ENCODE measurements around the gene ZMIZ1.
A peak's percentile ranks its signal among the peaks of the same experiment; 100 is the strongest.

The ZMIZ1 gene

DNA sequence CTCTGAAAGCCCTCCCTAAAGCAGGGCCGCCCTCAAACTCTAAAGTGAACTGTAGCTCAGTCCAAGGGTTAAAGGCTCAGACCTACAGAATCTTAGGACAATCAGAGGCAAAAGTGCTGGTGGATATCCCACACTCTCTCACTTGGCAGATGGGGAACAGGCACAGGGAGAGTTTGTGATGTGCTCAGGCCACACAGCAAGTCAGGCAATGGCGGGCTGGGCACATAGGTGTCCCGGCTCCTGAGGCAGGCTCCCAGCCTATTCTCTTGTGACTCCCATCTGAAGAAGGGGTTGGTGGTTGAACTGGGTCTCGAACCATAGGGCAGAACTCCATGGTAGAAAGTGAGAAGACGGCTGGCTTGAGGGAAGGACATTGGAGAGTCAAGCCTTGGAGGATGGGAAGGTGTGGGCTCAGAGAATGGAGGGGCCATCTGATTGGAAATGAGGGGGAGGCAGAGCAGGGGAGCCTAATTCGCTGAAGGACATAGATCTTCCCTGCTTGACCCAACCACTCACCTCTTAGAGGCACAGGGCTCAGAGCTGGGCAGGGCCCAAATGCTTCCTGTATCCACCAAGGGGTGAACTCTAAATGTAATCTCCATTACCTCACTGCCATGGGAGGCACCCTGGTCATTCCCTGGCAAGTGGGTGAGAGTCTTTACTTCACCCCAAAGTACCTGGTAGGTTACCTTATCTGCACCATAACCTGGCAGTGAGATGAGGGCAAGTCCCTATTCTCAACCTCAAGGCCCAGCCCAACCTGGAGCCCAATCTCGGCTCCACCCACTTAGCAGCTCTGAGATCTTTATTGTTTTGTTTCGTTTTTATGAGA is 4.9 kb upstream of the ZMIZ1 start:
- DNase-seq (ENCODE audit: low read depth in 2 of 2): no peak

DNA sequence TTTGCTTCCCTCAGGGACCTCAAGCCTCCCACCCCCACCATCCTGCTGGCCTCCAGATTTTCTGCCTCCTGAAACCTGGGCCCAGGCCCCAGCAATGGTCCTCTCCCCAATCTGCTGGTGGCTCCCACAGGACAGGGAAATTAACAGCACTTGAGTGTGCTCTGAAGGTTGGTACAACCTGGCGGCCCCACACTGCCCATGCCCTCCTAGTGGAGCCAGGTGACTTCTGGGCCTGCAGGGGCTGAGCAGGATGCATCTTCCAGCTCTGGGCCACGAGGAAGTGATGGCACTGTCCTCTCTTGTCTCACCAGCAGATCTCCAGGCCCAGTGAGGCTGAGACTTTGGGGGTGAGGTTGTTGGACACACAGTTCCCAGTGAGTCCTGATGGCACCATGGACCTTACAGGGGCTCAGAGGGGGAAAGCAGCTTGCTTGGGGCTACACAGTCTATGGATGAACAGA is 3.6 kb upstream of the ZMIZ1 start:
- DNase-seq (ENCODE audit: low read depth in 2 of 2): no peak

DNA sequence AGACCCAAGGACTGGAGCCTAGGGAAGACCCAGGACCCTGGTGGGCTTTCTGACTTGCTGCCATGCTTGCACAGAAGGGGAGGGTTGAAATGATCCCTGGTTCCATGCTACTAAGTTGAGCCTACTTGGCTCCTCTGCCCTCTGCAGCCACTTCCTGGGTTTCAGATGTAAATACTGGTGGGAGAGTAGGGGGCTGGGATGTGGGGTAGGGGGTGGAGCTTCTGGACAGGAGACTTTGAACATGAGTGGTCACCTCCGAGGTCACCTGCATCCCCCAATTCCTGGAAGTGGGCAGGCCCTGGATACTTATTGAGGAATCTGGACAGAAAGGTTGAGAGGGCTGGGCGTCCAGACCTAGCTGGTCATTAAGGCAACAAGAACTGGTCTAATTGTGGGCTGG is 2.9 kb upstream of the ZMIZ1 start:
- no peak for DNase-seq (ENCODE audit: low read depth in 2 of 2)

DNA sequence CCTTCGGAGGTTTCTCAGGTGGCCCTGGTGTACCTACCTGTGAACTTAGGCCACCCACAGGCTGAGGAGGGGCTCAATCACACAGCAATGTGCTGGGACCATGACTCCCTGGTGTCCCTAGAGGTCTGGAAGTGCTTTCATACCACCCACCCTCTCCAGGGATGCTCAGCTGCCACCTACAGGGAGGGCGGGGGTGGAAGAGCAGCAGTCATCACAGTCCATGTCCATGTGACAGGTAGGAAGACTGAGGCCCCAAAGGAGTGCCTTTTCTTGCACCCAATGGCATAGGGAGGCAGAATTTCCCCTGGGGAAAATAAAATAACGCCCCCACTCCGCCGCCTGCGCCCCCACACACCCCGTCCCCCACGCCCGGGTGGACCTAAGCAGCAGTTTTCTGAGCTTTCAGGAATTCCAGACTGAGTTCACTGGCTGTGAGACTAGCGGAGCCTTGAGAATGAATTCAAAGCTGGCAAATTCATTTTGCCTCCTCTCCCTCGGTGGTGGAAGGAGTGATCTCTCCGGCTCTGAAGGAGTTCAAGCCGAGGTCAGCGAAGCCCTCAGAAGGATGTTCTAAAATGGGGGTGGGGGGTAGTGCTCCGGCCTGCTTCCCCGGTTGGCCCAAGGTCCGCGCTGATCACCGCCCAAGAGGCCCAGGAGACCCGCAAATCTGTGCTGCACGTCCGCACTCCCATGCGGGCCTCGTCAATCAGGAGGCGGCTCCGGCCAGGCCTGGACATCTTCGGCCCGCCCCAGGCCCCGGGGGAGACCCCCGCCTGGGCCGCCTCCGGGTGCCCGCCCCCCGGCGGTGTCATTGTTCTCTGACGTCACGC is 2.1 kb upstream of the ZMIZ1 start:
- DNase-seq (ENCODE audit: low read depth in 2 of 2): no peak

DNA sequence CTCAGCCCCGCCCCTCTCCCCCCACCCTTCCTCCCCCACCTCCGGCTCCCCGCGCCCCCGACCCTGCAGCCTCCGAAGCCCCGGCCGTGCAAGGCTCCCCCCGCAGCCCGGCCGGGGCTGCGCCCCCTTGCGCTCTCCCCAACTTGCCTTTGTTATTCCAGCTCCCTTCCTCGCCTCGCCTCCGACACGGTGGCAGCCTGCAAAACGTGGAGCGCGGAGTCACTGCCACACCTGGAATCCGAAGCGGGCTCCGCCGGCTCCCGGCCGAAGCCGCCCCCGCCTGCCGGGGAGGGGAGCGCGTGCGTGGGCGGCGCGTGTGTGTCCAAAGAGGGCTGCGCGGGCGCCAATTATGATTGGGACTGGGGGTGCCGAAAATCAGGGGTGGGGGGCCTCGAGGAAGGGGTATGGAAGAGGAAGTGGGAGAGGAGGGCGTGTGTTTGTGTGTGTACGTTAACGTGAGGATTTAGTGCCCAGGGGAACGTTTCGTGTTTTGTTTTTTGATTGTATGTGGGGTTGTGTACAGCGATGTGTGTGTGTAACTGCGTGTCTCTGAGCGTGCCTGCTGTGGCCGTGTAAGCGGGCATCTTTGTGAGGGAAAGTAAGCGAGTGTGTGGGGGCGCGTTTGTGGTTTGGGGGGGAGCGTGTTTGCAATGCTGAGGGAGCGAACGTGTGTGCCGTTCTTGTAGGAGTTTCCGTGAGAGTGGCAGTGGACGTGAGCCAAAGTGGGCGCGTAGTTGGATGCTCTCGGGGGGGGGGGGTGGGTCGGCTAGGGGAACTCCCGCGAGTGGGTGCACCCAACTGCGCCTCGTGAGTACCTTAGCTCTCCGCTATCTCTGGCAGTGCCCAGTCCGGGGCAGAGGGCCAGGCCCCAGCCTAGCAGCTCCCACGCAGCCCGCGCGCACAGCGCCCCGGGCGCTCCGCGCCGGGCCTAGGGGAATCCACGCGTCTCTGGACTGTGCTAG is 1.2 kb upstream of the ZMIZ1 start:
- peak; percentile 57 to 69 for DNase-seq (ENCODE audit: low read depth in 2 of 2)

DNA sequence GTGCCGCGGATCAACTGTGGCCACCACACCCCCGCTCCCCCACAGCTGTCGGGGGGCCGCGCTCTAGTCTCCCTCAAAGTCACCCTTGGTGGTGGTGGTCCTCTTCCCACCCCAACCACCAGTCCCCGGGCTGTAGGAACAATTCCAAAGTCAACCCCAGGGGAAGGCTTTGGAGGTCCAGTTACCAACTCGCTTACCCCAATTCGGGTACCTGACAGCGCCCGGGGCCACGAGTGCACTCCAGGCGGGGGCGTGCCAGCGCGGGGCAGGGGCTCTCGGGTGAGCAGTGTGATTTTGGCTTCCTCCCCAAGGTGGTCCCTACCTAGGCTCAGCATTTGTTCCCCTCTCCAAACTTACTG is 584 bp upstream of the ZMIZ1 start:
- DNase-seq (ENCODE audit: low read depth in 2 of 2): no peak

DNA sequence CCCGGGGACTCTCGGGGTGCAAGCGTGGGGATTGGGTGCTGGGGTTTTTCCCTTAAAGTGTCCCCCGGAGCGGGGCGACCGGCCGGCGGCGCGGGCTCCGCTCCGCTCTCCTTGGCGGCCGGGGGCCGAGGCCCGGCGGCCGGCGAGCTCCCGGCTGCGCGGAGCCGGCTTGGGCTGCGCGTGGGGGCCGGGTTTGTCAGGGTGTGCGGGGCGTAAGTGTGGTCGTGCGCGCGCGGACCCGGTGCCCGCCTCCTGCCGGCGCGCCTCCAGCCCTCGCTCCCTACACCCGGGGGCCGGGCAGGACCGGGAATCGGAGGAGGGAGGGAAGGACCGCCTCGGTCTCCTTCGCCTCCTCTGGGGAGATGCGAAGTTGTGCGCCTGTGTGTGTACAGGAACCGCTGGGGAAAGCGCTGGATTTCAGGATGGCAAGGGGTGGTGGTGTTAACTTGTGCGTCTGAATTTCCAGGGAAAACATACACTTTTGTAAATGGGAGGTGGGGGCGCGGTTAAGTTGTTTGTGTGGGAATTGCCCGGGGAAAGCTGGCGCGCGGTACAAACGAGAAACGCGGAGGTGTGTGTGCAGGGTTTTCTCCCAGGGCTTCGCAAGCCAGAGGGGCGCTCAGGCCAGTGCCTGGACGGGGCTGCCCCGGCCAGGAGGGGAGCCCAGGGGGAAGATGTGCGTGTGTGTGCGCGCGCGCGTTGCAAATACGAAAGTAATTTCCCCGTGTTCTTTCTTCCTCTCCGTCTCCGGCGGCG is 737 bp downstream of the ZMIZ1 start:
- DNase-seq (ENCODE audit: low read depth in 2 of 2): peak in 1 of 2 donors; percentile 27

DNA sequence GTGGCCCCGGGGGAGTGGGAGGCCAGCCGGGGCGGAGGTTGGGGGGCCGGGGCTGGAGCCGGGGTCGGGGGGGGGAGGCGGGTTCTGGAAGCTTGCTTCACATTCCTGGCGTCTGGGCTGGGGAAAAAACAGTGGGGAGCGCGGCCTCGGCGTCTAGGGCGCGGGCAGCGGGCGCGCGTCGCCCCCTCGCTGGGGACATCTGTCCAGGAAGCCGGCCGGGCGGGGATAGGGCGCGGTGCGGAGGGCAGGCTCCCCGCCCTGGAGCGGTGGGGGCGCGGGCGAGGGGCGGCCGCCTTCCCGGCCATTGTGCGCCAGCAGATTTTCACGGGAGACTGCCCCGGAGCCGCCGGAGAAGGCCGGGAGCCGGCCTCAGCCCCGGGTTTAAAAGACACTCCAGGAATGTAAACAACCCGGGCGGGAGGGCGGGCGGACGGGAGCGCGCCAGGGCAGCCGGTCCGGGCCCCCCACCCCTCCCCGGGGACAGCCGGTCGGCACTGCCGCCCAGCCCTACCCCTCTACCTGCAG is 1.4 kb downstream of the ZMIZ1 start:
- DNase-seq (ENCODE audit: low read depth in 2 of 2): no peak

DNA sequence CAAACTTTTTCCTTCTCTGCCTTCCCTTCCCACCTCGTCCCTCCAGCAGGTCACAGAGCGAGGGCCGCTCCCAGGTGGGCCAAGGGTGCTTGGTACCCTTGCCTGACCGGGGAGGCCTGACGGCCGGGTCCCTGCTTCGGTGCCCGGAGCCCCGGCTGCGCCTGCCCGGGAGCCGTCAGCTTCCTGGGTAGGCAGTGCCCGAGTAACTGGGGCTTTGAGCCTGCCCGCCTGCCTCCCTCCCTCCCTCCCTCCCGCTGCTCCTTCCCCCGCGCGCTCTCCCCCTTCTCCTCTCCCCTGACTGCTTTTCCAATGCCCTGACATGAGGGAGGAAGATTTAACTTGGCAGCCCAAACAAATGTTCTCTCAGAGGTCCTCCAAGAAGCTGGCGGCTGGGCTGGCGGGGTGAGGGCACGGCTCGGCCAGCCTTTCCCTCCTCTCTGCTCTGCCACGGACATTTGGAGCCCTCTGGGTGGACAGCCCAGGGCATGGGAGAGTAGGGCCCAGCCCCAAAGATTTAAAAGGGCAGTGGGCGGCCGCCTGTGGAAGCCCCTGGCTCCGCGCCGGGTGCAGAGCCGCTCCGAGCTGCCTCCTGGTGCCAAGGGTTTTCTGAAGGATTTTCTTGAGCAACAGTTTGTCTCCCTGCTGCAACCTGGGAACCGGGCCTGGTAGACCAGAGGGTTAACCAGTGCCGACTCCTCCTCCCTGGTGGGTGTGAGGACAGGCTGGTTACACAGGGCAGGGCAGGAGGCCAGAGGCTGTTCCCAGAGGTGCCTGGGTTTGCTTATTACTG is 2.0 kb downstream of the ZMIZ1 start:
- DNase-seq (ENCODE audit: low read depth in 2 of 2): no peak

DNA sequence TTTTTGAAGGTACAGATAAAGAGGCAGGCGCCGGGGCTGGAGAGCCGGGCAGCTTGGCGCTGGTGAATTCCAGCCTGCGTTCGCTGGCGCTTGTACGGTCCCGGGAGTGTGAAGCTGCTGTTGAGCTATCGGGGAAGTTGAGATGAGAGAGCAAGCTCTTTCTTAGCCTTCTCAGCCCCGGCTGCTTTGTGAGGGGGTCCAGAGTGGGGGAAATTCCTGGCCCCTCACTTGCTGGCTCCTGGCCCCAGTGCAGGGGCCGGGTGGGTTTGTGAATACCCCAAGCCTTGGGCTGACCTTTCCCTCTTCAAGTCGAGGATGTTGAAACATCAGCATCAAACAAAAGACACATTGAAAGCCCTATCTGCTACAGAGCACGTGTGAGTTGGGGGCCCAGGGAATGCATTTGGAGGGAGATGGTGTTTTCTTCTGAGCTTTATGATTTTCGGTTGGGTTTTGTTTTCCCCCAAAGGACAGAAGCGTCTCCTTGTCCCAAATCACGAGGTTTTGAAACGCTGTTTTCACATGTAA is 2.7 kb downstream of the ZMIZ1 start:
- DNase-seq (ENCODE audit: low read depth in 2 of 2): no peak

DNA sequence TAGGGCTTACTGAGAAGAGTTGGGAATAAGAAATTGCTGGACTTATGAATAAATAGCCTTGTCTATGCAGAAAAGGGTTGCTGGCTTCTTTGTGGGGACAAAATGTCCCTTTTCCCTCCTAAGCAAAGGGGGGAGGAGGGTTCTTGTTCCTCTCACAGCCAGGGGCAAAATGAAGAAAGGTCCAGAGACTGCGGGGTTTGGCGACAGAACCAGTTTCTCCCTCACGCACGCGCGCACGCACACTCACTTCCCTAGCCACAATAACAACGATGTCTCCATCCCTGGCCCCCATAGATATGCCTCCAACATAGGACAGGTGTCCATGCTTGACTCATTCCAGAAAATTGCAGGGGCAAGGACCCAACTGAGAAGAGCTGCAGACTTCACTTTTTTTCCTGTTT is 3.3 kb downstream of the ZMIZ1 start:
- DNase-seq (ENCODE audit: low read depth in 2 of 2): no peak

DNA sequence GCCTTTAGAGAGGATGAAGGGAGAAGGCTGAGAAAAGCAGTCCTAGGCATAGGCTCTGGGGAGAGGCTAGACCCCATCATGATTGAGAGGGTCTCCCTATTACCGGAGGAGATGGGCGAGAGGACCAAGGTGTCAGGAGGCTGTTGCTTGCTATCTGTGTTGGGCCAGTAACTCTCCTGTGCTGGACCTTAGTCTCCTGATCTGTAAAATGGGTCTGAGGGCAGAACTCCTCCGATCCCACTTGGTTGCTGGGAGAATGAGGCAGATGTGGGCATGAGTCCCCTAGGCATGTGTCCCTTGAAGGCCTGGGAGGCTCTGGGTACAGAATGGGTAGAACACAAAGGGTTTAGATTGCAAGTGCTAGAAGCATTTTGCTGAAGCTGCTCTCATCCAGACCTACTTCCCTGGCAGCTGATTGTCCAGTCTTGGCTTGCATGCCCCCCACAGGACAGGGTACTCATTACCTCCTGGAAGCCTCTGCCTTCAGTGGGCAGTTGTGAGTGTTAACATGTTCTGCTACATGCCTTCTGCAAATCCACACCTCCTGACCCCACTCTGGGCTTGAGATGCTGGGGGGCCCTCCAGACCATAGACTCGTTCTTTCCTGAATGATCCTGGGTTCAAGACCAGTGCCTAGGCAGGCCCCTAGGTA is 4.4 kb downstream of the ZMIZ1 start:
- no peak for DNase-seq (ENCODE audit: low read depth in 2 of 2)

DNA sequence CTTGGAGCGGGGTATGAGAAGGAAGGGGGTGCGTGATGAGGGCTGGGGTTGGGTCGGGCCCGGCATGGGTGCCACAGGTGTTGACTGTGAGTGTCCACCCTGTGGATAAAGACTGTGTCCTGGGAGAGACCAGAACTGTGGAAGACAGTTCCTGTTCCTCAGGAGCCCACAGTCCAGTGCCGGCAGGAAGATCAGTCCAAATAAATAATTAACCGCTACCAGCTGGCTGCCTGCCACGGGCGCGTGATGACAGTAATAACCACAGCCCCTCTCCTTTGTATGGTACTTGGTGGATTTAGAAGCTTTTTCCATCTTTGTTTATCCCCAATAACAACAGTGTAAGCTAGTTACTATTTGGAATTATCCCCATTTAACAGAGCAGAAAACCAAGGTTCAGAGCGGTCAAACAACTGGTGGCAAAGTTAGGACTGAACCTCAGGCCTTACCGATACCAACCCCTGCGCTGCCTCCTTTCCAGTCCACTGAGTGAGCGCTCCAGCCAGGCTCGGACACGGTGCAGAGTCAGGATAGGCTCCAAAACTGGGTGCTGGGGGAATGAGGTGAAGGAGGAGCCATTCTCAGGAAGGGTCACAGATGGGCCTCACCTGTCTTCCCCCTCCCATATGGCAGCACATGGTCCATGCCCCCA is 5.1 kb downstream of the ZMIZ1 start:
- no peak for DNase-seq (ENCODE audit: low read depth in 2 of 2)

DNA sequence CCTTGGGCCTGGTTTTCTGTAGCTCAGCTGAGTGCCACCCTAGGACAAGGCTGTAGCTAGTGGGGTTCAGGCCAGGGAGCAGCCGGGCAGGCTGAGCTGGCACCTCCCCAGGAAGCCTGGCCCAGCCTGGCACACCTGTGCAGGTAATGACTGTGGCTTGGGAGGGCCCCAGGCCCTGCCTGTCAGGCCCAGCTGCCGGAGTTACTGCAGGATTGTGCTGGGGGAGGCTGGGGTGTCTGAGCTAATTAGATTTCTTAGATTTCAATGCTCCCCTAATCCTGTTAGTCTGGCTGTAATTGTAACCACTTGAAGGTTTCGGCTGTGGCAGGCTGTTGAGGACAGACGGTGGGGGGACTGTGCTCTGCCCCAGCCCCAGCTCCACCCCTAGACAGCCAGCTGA is 6.0 kb downstream of the ZMIZ1 start:
- no peak for DNase-seq (ENCODE audit: low read depth in 2 of 2)

DNA sequence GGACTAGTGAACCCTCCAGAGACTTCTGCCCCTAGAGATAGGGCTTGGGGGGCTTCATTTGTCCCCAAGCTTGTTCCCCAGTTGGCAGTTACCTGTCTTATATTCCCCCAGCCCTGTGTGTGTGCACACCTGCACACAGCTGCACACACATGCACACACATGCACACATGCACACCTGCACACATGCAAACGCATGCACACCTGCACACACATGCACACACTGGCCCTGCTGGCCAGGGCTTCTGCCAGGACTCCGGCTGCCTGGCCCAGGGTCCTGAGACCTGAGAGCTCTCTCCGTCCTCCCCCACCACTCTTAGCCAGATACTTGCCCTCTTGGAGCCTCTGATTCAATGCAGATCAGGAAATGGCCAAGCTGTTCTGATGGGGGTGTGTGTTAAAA is 6.7 kb downstream of the ZMIZ1 start:
- no peak for DNase-seq (ENCODE audit: low read depth in 2 of 2)

DNA sequence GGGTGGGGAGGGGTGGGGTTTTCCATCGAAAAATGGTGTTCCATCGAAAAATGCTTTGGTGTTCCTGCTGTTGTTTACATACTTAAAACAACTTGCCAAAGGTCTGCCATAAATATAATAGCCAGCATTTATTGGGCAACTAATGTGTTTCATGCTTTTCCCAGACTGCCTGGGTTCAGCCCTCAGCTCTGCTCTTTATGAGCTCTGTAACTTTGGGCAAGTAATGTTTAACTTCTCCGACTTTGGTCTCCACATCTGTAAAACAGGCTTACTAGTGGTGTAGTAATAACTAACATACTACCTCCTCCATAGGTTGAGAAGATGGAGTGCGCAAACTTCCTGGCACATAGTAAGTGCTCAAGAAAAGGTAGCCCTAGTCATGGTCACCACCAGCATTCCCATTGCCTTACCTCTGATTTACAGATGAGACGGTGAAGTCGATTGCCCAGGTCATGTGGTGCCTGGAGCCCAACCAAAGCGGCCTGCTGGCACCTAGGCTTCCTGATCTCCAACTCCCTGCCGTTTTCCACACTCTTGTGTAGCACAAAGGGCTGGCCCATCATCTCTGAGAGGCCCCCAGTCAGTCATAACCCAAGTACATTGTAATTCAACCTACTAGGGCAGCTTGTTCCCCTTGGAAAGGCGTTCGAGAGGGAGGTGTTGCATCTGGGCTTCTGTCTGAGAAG is 8.9 kb downstream of the ZMIZ1 start:
- no peak for DNase-seq (ENCODE audit: low read depth in 2 of 2)

DNA sequence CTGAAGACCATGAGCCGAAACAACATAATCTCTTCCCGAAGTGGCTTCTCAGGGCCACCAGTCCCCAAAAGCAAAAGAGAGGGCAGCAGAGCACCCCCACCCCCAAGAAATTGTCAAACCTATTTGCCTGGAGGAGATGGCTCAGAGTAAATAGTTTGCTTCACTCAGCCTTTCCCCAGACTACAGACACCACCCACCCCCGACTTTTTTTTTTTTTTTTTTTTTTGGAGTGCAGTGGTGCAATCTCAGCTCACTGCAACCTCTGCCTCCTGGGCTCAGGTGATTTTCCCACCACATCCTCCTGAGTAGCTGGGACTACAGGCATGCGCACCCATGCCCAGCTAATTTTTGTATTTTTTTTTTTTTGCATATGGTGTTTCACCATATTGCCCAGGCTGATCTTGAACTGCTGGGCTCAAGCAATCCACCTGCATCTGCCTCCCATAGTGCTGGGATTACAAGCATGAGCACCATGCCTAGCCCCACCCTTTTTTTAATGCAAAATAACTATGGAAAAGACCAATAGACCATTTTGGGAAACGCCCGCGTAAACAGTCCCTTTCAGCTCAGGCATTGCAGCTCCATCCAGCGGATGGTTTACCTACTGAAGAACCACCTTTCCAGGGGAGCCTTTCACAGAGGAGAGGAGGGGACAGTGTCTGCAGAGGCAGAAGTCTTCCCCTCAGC is 9.7 kb downstream of the ZMIZ1 start:
- DNase-seq (ENCODE audit: low read depth in 2 of 2): no peak

DNA sequence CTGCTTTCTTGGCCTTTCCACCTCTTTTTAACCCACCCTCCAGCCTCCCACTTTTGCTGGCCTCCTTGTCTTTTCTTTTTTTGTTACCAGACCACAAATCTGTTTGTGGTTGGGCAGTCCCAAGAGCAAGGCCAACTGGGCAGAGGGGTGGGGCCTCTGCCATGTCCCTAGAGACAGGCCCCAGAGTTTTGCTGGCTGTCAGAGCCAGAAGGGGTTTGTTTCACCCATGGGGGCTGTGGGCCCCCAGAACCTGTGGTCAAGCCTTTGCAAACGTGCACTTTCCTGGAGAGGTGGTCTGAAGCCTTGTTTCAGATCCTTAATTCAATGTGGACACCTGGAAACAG is 10.3 kb downstream of the ZMIZ1 start:
- no peak for DNase-seq (ENCODE audit: low read depth in 2 of 2)
